WTC11 (cell line): ENCODE measurements around the gene KIF21B.

Experiments
- NR2C2 ChIP-seq: sonication (generic); formaldehyde crosslinking; IDR thresholded peaks from 2 replicates; pipeline ENCODE4 v1.8.0; 2022; ENCODE audit warnings: mild to moderate bottlenecking, missing genetic modification reagents
- PRRX2 ChIP-seq: fragments of 250-450 bp; sonication (Bioruptor Pico); IDR thresholded peaks from 2 replicates; pipeline ENCODE4 v1.8.0; 2021; ENCODE audit warnings: mild to moderate bottlenecking
- TP53 ChIP-seq: sonication (generic); formaldehyde crosslinking; IDR thresholded peaks from 2 replicates; pipeline ENCODE4 v1.8.1; 2023; ENCODE audit warnings: mild to moderate bottlenecking, missing genetic modification reagents
- TF ChIP-seq, protein P1 (sequence below): fragments of 200-600 bp; IDR thresholded peaks from 2 replicates; pipeline ENCODE4 v1.8.0; 2022; ENCODE audit warnings: antibody characterized with exemption
- TF ChIP-seq, protein P2 (sequence below): sonication (generic); formaldehyde crosslinking; conservative IDR thresholded peaks from 2 replicates; pipeline ENCODE4 v1.8.1; 2022; ENCODE audit warnings: mild to moderate bottlenecking, missing genetic modification reagents

DNA sequence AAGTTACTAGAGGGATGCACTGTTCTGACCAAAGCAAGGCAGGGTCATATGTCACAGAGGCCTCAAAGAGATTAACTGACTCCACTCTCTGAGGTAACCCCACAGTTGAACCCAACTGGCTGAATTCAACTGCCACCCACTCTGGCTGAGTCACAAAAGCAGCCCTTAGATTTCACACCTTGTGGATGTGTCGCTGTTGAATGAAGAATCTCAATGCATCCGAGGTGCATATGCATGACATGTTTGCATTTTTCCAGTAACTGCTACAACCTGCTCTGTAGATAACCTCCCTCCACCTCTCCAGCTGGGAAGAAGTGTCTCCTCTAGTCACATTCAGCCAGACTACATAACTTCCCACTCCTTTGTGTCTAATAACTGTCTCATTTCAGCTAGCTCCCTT is 27.9 kb upstream of the KIF21B start:
- TF ChIP-seq, protein P1, sequence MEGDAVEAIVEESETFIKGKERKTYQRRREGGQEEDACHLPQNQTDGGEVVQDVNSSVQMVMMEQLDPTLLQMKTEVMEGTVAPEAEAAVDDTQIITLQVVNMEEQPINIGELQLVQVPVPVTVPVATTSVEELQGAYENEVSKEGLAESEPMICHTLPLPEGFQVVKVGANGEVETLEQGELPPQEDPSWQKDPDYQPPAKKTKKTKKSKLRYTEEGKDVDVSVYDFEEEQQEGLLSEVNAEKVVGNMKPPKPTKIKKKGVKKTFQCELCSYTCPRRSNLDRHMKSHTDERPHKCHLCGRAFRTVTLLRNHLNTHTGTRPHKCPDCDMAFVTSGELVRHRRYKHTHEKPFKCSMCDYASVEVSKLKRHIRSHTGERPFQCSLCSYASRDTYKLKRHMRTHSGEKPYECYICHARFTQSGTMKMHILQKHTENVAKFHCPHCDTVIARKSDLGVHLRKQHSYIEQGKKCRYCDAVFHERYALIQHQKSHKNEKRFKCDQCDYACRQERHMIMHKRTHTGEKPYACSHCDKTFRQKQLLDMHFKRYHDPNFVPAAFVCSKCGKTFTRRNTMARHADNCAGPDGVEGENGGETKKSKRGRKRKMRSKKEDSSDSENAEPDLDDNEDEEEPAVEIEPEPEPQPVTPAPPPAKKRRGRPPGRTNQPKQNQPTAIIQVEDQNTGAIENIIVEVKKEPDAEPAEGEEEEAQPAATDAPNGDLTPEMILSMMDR, result no peak
- no peak for TF ChIP-seq NR2C2 (CRISPR knock-in tag)
- TF ChIP-seq TP53 (CRISPR knock-in tag), result no peak
- TF ChIP-seq PRRX2, result no peak
- TF ChIP-seq, protein P2, sequence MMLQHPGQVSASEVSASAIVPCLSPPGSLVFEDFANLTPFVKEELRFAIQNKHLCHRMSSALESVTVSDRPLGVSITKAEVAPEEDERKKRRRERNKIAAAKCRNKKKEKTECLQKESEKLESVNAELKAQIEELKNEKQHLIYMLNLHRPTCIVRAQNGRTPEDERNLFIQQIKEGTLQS (CRISPR knock-in tag), result no peak
